Endothelial cell (in vitro differentiated cells): Measurements from ENCODE around the gene CBR4. TPM values are rescaled to one million over a fixed set of nuclear protein-coding genes. Genes with fewer than 3 reads are reported as not detected.

Experiments used
- DNase-seq: peaks from one replicate; pipeline ENCODE4 v3.0.0; 2021; ENCODE audit warnings: low spot score
- H3K27ac Mint-ChIP-seq: one replicate; pipeline ENCODE4 v1.8.0; 2021; ENCODE audit warnings: mixed read lengths, inconsistent platforms; ENCODE audit not compliant: unreplicated experiment
- H3K27me3 Mint-ChIP-seq: one replicate; pipeline ENCODE4 v1.8.0; 2021; ENCODE audit warnings: mild to moderate bottlenecking, moderate library complexity, mixed read lengths, inconsistent platforms; ENCODE audit not compliant: unreplicated experiment
- H3K36me3 Mint-ChIP-seq: one replicate; pipeline ENCODE4 v1.8.0; 2021; ENCODE audit warnings: mild to moderate bottlenecking, low read depth, mixed read lengths, inconsistent platforms; ENCODE audit not compliant: unreplicated experiment
- H3K4me1 Mint-ChIP-seq: one replicate; pipeline ENCODE4 v1.8.0; 2021; ENCODE audit warnings: mild to moderate bottlenecking, mixed read lengths, inconsistent platforms; ENCODE audit not compliant: unreplicated experiment
- H3K4me3 Mint-ChIP-seq: one replicate; pipeline ENCODE4 v1.8.0; 2021; ENCODE audit warnings: mild to moderate bottlenecking, mixed read lengths, inconsistent platforms; ENCODE audit not compliant: unreplicated experiment
- H3K9me3 Mint-ChIP-seq: one replicate; pipeline ENCODE4 v1.8.0; 2021; ENCODE audit warnings: mixed read lengths, inconsistent platforms; ENCODE audit not compliant: unreplicated experiment
- CTCF ChIP-seq: fragments of 200-600 bp; sonication (generic); IDR thresholded peaks from one replicate; pipeline ENCODE4 v1.5.0; 2021; ENCODE audit warnings: antibody characterized with exemption; ENCODE audit not compliant: unreplicated experiment
- total RNA-seq: library from RNA; stranded (reverse); fragmentation: NEBNext Ultra II Directional; extraction: Animal tissue kit (Norgen Biotek cat#: 25700); gene quantifications from one replicate; pipeline ENCODE4 v1.2.1, GENCODE V29; 2021; ENCODE audit not compliant: unreplicated experiment

The CBR4 gene
- total RNA-seq, 1 donor from 2014 or later = 21.4 TPM

DNA sequence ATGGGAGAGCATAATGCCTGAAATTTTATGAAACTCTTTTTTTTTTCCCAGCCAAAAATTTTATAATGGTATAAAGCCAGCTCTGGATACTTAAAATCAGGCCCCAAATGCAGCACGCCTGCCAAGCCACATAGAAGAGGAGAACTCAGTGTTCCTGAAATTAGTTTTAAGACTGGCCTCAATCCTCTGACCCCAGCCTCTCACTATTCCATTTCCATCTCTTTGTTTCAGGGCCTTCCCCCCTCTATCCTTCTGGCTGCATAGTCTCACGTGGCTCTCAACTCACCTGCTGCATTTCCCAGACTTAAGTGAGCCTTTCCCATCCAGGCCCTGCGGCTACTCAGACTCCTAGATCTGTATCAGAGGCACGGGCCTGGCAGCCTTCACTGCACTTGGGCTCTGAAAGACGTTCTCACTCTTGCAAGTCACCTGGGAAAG is 5.2 kb upstream of the CBR4 start:
- H3K27ac Mint-ChIP-seq = no peak overlapping the region
- H3K4me3 Mint-ChIP-seq = no peak overlapping the region
- peaks cover 2% of the 10 kb centered on the region for H3K27me3 Mint-ChIP-seq
- H3K36me3 Mint-ChIP-seq = no peaks in the 10 kb centered on the region
- peaks cover 5% of the 10 kb centered on the region for H3K4me1 Mint-ChIP-seq
- H3K9me3 Mint-ChIP-seq = no peaks in the 10 kb centered on the region
- no peak for DNase-seq
- no peak for TF ChIP-seq CTCF

GRCh38 chr4:169014586-169014985 is 4.5 kb upstream of the CBR4 start:
- peaks cover 5% of the 10 kb centered on the region for H3K4me1 Mint-ChIP-seq
- peaks cover 2% of the 10 kb centered on the region for H3K27me3 Mint-ChIP-seq
- H3K4me3 Mint-ChIP-seq = no peak overlapping the region
- no peak for DNase-seq
- H3K36me3 Mint-ChIP-seq = no peaks in the 10 kb centered on the region
- TF ChIP-seq CTCF = no peak
- no peak overlapping the region for H3K27ac Mint-ChIP-seq
- H3K9me3 Mint-ChIP-seq = no peaks in the 10 kb centered on the region

DNA sequence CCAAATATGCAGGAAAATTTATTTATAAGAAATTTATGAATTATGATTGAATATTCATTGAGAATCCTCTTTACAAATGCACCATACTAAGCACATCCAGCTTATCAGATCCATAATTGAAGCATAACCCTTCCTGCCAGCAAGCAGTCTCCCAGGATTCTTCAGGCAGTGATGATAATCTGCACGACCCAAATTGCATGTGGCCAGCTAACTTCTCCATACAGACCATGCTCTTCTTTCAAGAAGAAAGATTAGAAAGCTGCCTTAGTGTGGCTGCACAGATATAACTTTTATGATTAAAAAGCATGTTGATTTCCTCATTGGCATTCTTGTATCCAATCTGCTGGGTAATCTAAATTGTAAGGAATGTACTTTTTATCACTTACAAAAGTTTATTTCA is 3.3 kb upstream of the CBR4 start:
- no peak for DNase-seq
- Mint-ChIP-seq H3K27me3 (peaks cover 3% of the 10 kb centered on the region), H3K4me1 (peaks cover 15% of the 10 kb centered on the region), H3K4me3 (no peak overlapping the region), H3K9me3 (no peaks in the 10 kb centered on the region), H3K36me3 (no peaks in the 10 kb centered on the region), H3K27ac (no peak overlapping the region)
- TF ChIP-seq CTCF = no peak

- no peak for DNase-seq
- Mint-ChIP-seq H3K27ac (no peak overlapping the region), H3K4me1 (peaks cover 16% of the 10 kb centered on the region), H3K9me3 (no peaks in the 10 kb centered on the region), H3K4me3 (no peak overlapping the region), H3K27me3 (peaks cover 3% of the 10 kb centered on the region), H3K36me3 (no peaks in the 10 kb centered on the region)
- TF ChIP-seq CTCF = no peak
These were observed 2.0 kb upstream of the CBR4 start for GRCh38 chr4:169012049-169012448.

- peaks cover 16% of the 10 kb centered on the region for H3K4me1 Mint-ChIP-seq
- peaks cover 1% of the 10 kb centered on the region for H3K27me3 Mint-ChIP-seq
- peak overlapping the region; percentile 93 for H3K27ac Mint-ChIP-seq
- H3K4me3 Mint-ChIP-seq = peak overlapping the region; percentile 95
- DNase-seq = peak; percentile 46
- no peaks in the 10 kb centered on the region for H3K9me3 Mint-ChIP-seq
- peak; percentile 27 for TF ChIP-seq CTCF
- peaks cover 1% of the 10 kb centered on the region for H3K36me3 Mint-ChIP-seq
These were observed 550 bp downstream of the CBR4 start for GRCh38 chr4:169009286-169010124.
